HG03520 (cell line): ENCODE data around the gene BMI1.

Experiments
- ATAC-seq: cut with Tn5 transposase; IDR thresholded peaks from one replicate; pipeline ENCODE4 v1.9.1; 2021; ENCODE audit warnings: mild to moderate bottlenecking, moderate library complexity; ENCODE audit not compliant: unreplicated experiment

Gene BMI1

GRCh38 chr10:22365644-22366434, 44.9 kb downstream of the BMI1 start:
- ATAC-seq: no peak

- ATAC-seq: no peak
Measured at GRCh38 chr10:22366435-22366703, 45.5 kb downstream of the BMI1 start.

- ATAC-seq: no peak
Measured at GRCh38 chr10:22366771-22367170, 45.9 kb downstream of the BMI1 start.

GRCh38 chr10:22367471-22367870, 46.6 kb downstream of the BMI1 start:
- no peak for ATAC-seq

- ATAC-seq: no peak
Measured at GRCh38 chr10:22368402-22368801, 47.5 kb downstream of the BMI1 start.

GRCh38 chr10:22368981-22369380, 48.1 kb downstream of the BMI1 start:
- no peak for ATAC-seq

- peak; percentile 76 for ATAC-seq
Measured at GRCh38 chr10:22369434-22370072, 48.7 kb downstream of the BMI1 start.

GRCh38 chr10:22370320-22370719, 49.4 kb downstream of the BMI1 start:
- ATAC-seq: no peak

GRCh38 chr10:22372298-22372697, 51.4 kb downstream of the BMI1 start:
- ATAC-seq: no peak

GRCh38 chr10:22372917-22373316, 52.0 kb downstream of the BMI1 start:
- no peak for ATAC-seq

- ATAC-seq: no peak
Measured at GRCh38 chr10:22374489-22375126, 53.7 kb downstream of the BMI1 start.

- ATAC-seq: peak; percentile 66
Measured at GRCh38 chr10:22379059-22379458, 58.2 kb downstream of the BMI1 start.
